AG04450 (cell line): Measurements from ENCODE around the gene SEC14L1. TPM values are rescaled to one million over a fixed set of nuclear protein-coding genes. Genes with fewer than 3 reads are reported as not detected.
A peak's percentile ranks its signal among the peaks of the same experiment; 100 is the strongest.

ENCODE experiments used
- CTCF ChIA-PET: fragments of 300-600, 350-600 bp; formaldehyde crosslinking; extraction: SDS; loops from one replicate; lab custom pipeline; 2022; ENCODE audit warnings: antibody characterized with exemption, inconsistent platforms; lab: Charles Lee
- POLR2A ChIA-PET: fragments of 350-600 bp; formaldehyde crosslinking; extraction: SDS; loops from one replicate; lab custom pipeline; 2021; ENCODE audit warnings: antibody characterized with exemption, inconsistent platforms; lab: Yijun Ruan, JAX
- DNase-seq: peaks from one replicate; pipeline ENCODE4 v3.0.0-alpha.2; 2011; ENCODE audit warnings: low read depth, low spot score
- H3K27ac ChIP-seq: one replicate; pipeline ENCODE4 v1.5.1; 2012; ENCODE audit warnings: low read depth, low read length, control low read depth
- H3K27me3 ChIP-seq: one replicate; pipeline ENCODE4 v1.6.0; 2012; ENCODE audit warnings: low read length; ENCODE audit not compliant: control insufficient read depth, insufficient read depth
- H3K4me3 ChIP-seq: 2 replicates; pipeline ENCODE4 v1.5.1; 2011; ENCODE audit warnings: mild to moderate bottlenecking, low read depth, low read length, control low read depth
- H3K9me3 ChIP-seq: 2 replicates; pipeline ENCODE4 v1.5.1; 2012; ENCODE audit warnings: low read length; ENCODE audit not compliant: control insufficient read depth, insufficient read depth
- CTCF ChIP-seq: IDR thresholded peaks from 2 replicates; pipeline ENCODE4 v1.5.1; 2011; ENCODE audit warnings: low read depth, low read length, control low read depth, inconsistent platforms
- polyA plus RNA-seq: library from polyadenylated mRNA; depleted of rRNA; stranded (reverse); fragments of >200 nt; gene quantifications from 2 replicates; pipeline ENCODE4 v1.2.3, GENCODE V29; 2011

The SEC14L1 gene
- polyA plus RNA-seq, 1 experiment, result 38.7 TPM

- ChIA-PET CTCF (no interaction called here), POLR2A (no interaction called here)
- no peak for TF ChIP-seq CTCF
- Histone ChIP-seq H3K27me3 (no peaks in the 10 kb centered on the region), H3K9me3 (no peaks in the 10 kb centered on the region; the same call in 1 of the 2 replicates), H3K27ac (no peak overlapping the region), H3K4me3 (no peak overlapping the region)
- no peak for DNase-seq
These were observed 3.5 kb downstream of the SEC14L1 start for GRCh38 chr17:77144227-77144626.

GRCh38 chr17:77145224-77145611 is 4.4 kb downstream of the SEC14L1 start:
- ChIA-PET POLR2A (interaction anchor here (1.2 kb wide), 1 partner anchor 56 kb away, joined by 7 read pairs; no protein-coding TSS in a partner anchor), CTCF (interaction anchor here (1.7 kb wide), 1 partner anchor 57 kb away, joined by 6 read pairs; no protein-coding TSS in a partner anchor)
- TF ChIP-seq CTCF, result no peak
- DNase-seq, result no peak
- Histone ChIP-seq H3K27ac (peak overlapping the region; percentile 39), H3K27me3 (no peaks in the 10 kb centered on the region), H3K9me3 (no peaks in the 10 kb centered on the region; the same call in 1 of the 2 replicates), H3K4me3 (no peak overlapping the region)

GRCh38 chr17:77145612-77146245 is 5.0 kb downstream of the SEC14L1 start:
- no peaks in the 10 kb centered on the region for H3K27me3 ChIP-seq
- no peak overlapping the region for H3K4me3 ChIP-seq
- POLR2A ChIA-PET, result interaction anchor here (1.2 kb wide), 1 partner anchor 57 kb away, joined by 7 read pairs; no protein-coding TSS in a partner anchor
- DNase-seq, result no peak
- CTCF ChIA-PET, result interaction anchor here (0.5 to 1.7 kb wide), 2 partner anchors 57 to 812 kb away, joined by 6 read pairs; no protein-coding TSS in a partner anchor
- H3K27ac ChIP-seq, result peak overlapping the region; percentile 39
- H3K9me3 ChIP-seq, result no peaks in the 10 kb centered on the region; the same call in 1 of the 2 replicates
- peak; percentile 39 for TF ChIP-seq CTCF

GRCh38 chr17:77146246-77146632 is 5.5 kb downstream of the SEC14L1 start:
- no peak for DNase-seq
- POLR2A ChIA-PET, result interaction anchor here (1.2 kb wide), 1 partner anchor 57 kb away, joined by 7 read pairs; no protein-coding TSS in a partner anchor
- no peaks in the 10 kb centered on the region; the same call in 1 of the 2 replicates for H3K9me3 ChIP-seq
- H3K27ac ChIP-seq, result peak overlapping the region; percentile 39
- TF ChIP-seq CTCF, result no peak
- H3K27me3 ChIP-seq, result no peaks in the 10 kb centered on the region
- no peak overlapping the region for H3K4me3 ChIP-seq
- CTCF ChIA-PET, result interaction anchor here (0.5 to 1.7 kb wide), 3 partner anchors 25 to 812 kb away, joined by 3 to 6 read pairs (median 6); no protein-coding TSS in a partner anchor

- no peak for TF ChIP-seq CTCF
- POLR2A ChIA-PET, result no interaction called here
- no peak for DNase-seq
- Histone ChIP-seq H3K27ac (no peak overlapping the region), H3K27me3 (no peaks in the 10 kb centered on the region), H3K9me3 (no peaks in the 10 kb centered on the region), H3K4me3 (no peak overlapping the region)
- CTCF ChIA-PET, result interaction anchor here (0.8 kb wide), 1 partner anchor 25 kb away, joined by 3 read pairs; no protein-coding TSS in a partner anchor
These were observed 6.1 kb downstream of the SEC14L1 start for GRCh38 chr17:77146882-77147281.
